GM18508 (cell line): ENCODE data around the gene UBAP2.

Source experiments
- ATAC-seq: cut with Tn5 transposase; IDR thresholded peaks from one replicate; pipeline ENCODE4 v1.9.1; 2021; ENCODE audit warnings: moderate number of reproducible peaks; ENCODE audit not compliant: insufficient read depth, unreplicated experiment

Gene UBAP2

GRCh38 chr9:33924978-33925797, 123.5 kb downstream of the UBAP2 start:
- ATAC-seq: no peak

GRCh38 chr9:33923998-33924701, 124.5 kb downstream of the UBAP2 start:
- no peak for ATAC-seq

- ATAC-seq: no peak
These were observed 125.6 kb downstream of the UBAP2 start for GRCh38 chr9:33923079-33923478.

- no peak for ATAC-seq
These were observed 126.5 kb downstream of the UBAP2 start for GRCh38 chr9:33921967-33922895.

GRCh38 chr9:33919276-33919897, 129.3 kb downstream of the UBAP2 start:
- ATAC-seq: no peak

GRCh38 chr9:33917036-33917435, 131.7 kb downstream of the UBAP2 start:
- ATAC-seq: no peak

- no peak for ATAC-seq
These were observed 133.6 kb downstream of the UBAP2 start for GRCh38 chr9:33914887-33915628.

GRCh38 chr9:33913541-33913940, 135.1 kb downstream of the UBAP2 start:
- no peak for ATAC-seq

GRCh38 chr9:33908749-33909148, 139.9 kb downstream of the UBAP2 start:
- no peak for ATAC-seq

GRCh38 chr9:33908114-33908513, 140.6 kb downstream of the UBAP2 start:
- ATAC-seq: no peak

GRCh38 chr9:33907347-33907746, 141.3 kb downstream of the UBAP2 start:
- ATAC-seq: no peak

GRCh38 chr9:33906769-33907168, 141.9 kb downstream of the UBAP2 start:
- no peak for ATAC-seq

- no peak for ATAC-seq
These were observed 143.6 kb downstream of the UBAP2 start for GRCh38 chr9:33905137-33905536.

GRCh38 chr9:33903157-33903780, 145.4 kb downstream of the UBAP2 start:
- no peak for ATAC-seq

GRCh38 chr9:33894316-33894715, 154.4 kb downstream of the UBAP2 start:
- no peak for ATAC-seq

- ATAC-seq: no peak
These were observed 154.8 kb downstream of the UBAP2 start for GRCh38 chr9:33893861-33894260.

GRCh38 chr9:33885948-33886347, 162.7 kb downstream of the UBAP2 start:
- no peak for ATAC-seq

GRCh38 chr9:33884856-33885701, 163.6 kb downstream of the UBAP2 start:
- no peak for ATAC-seq
